ENCODE data around the gene RAPGEF3.

The RAPGEF3 gene

DNA sequence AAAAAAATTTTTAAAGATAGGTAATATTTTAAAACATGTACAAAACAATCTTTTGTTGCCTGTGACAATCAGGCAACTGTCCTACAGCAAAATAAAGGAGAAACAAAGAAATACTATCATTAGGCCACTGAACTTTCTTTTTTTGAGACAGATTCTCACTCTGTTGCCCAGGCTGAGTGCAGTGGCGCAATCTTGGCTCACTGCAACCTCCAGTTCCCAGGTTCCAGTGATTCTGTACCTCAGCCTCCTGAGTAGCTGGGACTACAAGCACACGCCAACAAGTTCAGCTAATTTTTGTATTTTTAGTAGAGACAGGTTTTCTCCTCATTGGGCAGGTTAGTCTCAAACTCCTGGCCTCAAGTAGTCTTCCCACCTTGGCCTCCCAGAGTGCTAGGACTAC, 69.5 kb downstream of the RAPGEF3 start:
- DNase-seq (ENCODE audit: low read depth), result no peak

DNA sequence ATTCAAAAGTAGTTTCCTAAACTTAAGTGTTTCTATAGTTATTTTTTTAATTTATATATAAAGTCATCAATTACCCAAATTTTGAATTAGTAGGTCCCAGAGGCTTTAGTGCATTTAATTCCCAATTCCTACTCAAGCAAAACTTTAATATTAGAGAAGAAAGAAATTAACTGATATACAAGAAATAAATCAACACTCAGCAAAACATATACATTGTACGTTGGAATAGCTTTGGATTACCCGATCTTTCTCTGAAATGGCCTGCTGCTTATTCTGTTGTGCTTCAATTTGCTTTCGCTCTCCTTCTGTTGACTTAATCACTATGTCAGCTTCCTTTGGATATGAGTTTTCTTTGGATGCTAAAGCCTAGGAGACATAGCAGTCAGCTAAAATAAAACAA, 71.0 kb downstream of the RAPGEF3 start:
- no peak for DNase-seq (ENCODE audit: low read depth)

DNA sequence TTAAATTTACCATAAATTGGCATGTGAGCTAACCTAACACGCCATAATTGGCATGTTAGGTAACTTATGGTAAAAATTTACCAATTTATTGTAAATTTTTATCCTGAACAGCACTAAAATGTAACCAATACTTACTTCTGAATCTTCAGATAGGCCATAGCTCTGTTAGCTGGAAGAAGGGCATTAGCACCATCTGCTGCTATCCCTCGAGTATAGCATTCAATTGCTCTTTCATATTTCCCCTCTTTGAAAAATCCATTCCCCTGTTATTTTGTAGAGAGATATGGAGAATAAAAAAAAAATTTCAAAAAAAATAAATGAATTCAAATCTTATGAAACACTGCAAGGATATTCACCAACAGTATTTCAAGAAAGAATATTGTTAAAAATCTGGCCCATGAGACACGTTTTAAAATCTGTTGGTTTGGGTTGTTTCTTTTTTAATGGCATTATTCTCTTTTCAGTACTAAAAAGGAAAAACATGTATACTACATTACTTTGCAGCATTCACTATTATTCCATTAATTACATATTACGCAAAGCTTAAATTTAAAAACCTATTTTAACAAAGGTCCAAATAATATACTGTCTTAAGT, 71.9 kb downstream of the RAPGEF3 start:
- DNase-seq (ENCODE audit: low read depth), result no peak

Data from stimulated activated CD8-positive, alpha-beta memory T cell treated with anti-CD3 and anti-CD28 coated beads, Interleukin-15, amount 100 ng/mL, for 24 hours (primary cell).